RWPE2 (cell line): ENCODE data around the gene SUSD6.

Experiments
- ATAC-seq: fragments of 200-7000 bp; cut with Tn5 transposase; 3 replicates; pipeline ENCODE4 v1.9.1; 2021; ENCODE audit warnings: low read depth
- DNase-seq: peaks from one replicate; pipeline ENCODE4 v3.0.0-alpha.2; 2020; ENCODE audit warnings: low spot score
- H3K27ac ChIP-seq: fragments of 450-650 bp; 2 replicates; pipeline ENCODE4 v1.5.1; 2017; ENCODE audit warnings: mild to moderate bottlenecking; ENCODE audit not compliant: poor library complexity, severe bottlenecking
- H3K27me3 ChIP-seq: fragments of 250-450 bp; sonication (Bioruptor Pico); 2 replicates; pipeline ENCODE4 v1.5.1; 2021; ENCODE audit warnings: mild to moderate bottlenecking, moderate library complexity; ENCODE audit not compliant: insufficient read depth, poor library complexity, severe bottlenecking
- H3K36me3 ChIP-seq: fragments of 250-450 bp; sonication (Bioruptor Pico); 2 replicates; pipeline ENCODE4 v1.5.1; 2020; ENCODE audit warnings: low read depth, mild to moderate bottlenecking, moderate library complexity
- H3K4me1 ChIP-seq: fragments of 250-450 bp; sonication (Bioruptor Pico); 2 replicates; pipeline ENCODE4 v1.5.1; 2021; ENCODE audit warnings: mild to moderate bottlenecking, moderate library complexity; ENCODE audit not compliant: insufficient read depth, poor library complexity, severe bottlenecking
- H3K4me3 ChIP-seq: fragments of 250-450 bp; sonication (Bioruptor Pico); 2 replicates; pipeline ENCODE4 v1.5.1; 2021; ENCODE audit warnings: mild to moderate bottlenecking, moderate library complexity; ENCODE audit not compliant: severe bottlenecking
- H3K9me3 ChIP-seq: fragments of 250-450 bp; sonication (Bioruptor Pico); 2 replicates; pipeline ENCODE4 v1.5.1; 2021; ENCODE audit warnings: mild to moderate bottlenecking, moderate library complexity; ENCODE audit not compliant: severe bottlenecking
- CTCF ChIP-seq: fragments of 450-650 bp; IDR thresholded peaks from one replicate; pipeline ENCODE4 v1.5.1; 2017; ENCODE audit warnings: mild to moderate bottlenecking, moderate library complexity; ENCODE audit not compliant: poor library complexity, severe bottlenecking

SUSD6 gene

GRCh38 chr14:69630360-69630759 lies 19.0 kb downstream of the SUSD6 start:
- DNase-seq (no peak), ATAC-seq (no peak)
- no peaks in the 10 kb centered on the region for H3K27me3 ChIP-seq
- no peak overlapping the region for H3K4me3 ChIP-seq
- peaks cover 11% of the 10 kb centered on the region for H3K4me1 ChIP-seq
- no peak overlapping the region for H3K27ac ChIP-seq
- TF ChIP-seq CTCF: no peak
- H3K9me3 ChIP-seq: no peaks in the 10 kb centered on the region
- no peaks in the 10 kb centered on the region for H3K36me3 ChIP-seq

DNA sequence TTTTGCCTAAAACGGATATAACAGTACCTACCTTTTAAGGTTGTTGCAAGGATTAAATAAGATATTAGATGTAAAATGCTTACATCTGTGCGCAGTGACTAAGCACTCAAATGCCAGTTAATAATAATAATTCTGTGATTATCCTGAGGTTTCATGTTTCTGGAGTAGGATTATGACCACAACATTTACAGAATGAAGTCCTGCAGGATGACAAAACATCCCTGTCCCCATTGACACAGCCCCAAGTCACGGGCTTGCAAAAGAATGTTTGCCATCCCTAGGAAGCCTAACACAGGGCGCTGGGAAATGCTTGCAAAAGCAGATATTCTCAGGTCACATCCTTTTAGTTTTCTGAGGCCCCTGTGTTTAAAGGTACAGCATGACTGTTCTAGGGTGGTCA lies 20.1 kb downstream of the SUSD6 start:
- H3K36me3 ChIP-seq: no peaks in the 10 kb centered on the region
- H3K9me3 ChIP-seq: no peaks in the 10 kb centered on the region
- no peak for TF ChIP-seq CTCF
- H3K4me3 ChIP-seq: no peak overlapping the region
- no peak overlapping the region for H3K27ac ChIP-seq
- DNase-seq: no peak
- no peak for ATAC-seq
- no peaks in the 10 kb centered on the region for H3K27me3 ChIP-seq
- peaks cover 11% of the 10 kb centered on the region for H3K4me1 ChIP-seq

DNA sequence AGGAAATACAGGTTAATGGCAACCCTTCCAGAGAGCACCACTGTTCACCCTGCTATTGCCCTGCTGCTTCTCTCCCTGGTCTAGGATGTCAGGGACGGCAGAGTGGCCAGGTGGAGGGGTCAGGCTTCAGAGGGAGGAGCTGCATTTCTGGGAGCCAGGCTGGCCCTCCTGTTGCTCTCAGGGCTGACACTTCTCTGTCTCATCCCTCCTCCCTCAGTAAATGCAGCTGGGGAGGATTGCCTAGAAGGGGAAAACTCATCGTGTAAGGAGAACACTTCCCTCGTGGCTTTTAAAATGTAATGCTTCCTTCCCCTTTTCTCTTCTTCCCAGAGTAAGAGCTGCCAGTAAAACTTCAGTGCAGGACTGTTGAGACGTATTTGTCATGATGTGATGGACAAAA lies 20.8 kb downstream of the SUSD6 start:
- H3K36me3 ChIP-seq: no peaks in the 10 kb centered on the region
- DNase-seq (no peak), ATAC-seq (no peak)
- H3K4me1 ChIP-seq: peaks cover 11% of the 10 kb centered on the region
- no peaks in the 10 kb centered on the region for H3K9me3 ChIP-seq
- TF ChIP-seq CTCF: no peak
- no peak overlapping the region for H3K27ac ChIP-seq
- H3K27me3 ChIP-seq: no peaks in the 10 kb centered on the region
- H3K4me3 ChIP-seq: no peak overlapping the region

DNA sequence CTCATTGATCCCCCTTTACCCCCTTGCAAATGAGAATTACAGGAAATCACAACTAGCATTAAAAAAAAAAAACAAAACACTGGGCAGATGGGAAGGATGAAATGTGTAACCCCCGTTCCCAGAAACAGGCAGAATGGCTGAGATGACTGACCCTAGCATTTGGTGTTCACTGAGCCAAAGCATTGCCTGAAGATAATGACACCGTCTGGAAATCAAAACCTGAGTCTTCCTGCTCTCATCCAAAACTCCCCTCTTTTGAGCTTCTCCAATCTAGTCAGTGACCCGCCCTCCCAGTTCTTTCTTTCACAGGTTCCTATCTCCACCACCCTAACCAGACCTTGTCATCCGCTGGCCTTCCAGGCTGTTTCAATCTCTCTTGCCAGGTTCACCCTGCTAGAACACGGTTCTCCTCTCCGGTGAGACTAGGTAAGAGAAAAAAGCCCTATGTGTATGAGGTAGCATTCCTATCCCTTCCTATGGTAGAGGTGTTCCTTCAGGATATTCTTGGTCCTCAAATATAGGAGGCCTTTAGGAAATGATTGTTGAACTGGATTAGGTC lies 21.3 kb downstream of the SUSD6 start:
- peaks cover 14% of the 10 kb centered on the region for H3K4me1 ChIP-seq

GRCh38 chr14:69633238-69633637 lies 21.8 kb downstream of the SUSD6 start:
- no peak for ATAC-seq
- no peak overlapping the region for H3K27ac ChIP-seq
- no peaks in the 10 kb centered on the region for H3K27me3 ChIP-seq
- H3K9me3 ChIP-seq: no peaks in the 10 kb centered on the region
- TF ChIP-seq CTCF: no peak
- H3K36me3 ChIP-seq: no peaks in the 10 kb centered on the region
- peaks cover 19% of the 10 kb centered on the region for H3K4me1 ChIP-seq
- no peak overlapping the region for H3K4me3 ChIP-seq
- DNase-seq: no peak

More for the DNA sequence above, 21.3 kb downstream of the SUSD6 start:
- TF ChIP-seq CTCF: no peak
- no peak for DNase-seq
- ATAC-seq: no peak
- no peak overlapping the region for H3K27ac ChIP-seq
- no peaks in the 10 kb centered on the region for H3K27me3 ChIP-seq
- H3K36me3 ChIP-seq: no peaks in the 10 kb centered on the region
- H3K9me3 ChIP-seq: no peaks in the 10 kb centered on the region
- no peak overlapping the region for H3K4me3 ChIP-seq
